ENCODE results near the gene STIM1. TPM values are rescaled to one million over a fixed set of nuclear protein-coding genes. Genes with fewer than 3 reads are reported as not detected.
A peak's percentile ranks its signal among the peaks of the same experiment; 100 is the strongest.

Gene STIM1
- total and polyA plus RNA-seq, 10 of the 15 experiments (the other 5 are each of a cell fraction or from before 2014, with no cell fraction given) = 8.6 to 57.7 (median 29.3) TPM

GRCh38 chr11:3949125-3949524, 93.7 kb downstream of the STIM1 start (continued):
- TF ChIP-seq ZNF687 (IDR thresholded peaks at IDR 0.05) (no peak), CEBPZ (IDR thresholded peaks at IDR 0.05; ENCODE audit: low read depth, low read length) (no peak), SMC3 (IDR thresholded peaks at IDR 0.05; ENCODE audit: borderline replicate concordance, low read length) (no peak), EED (IDR thresholded peaks at IDR 0.05; ENCODE audit: low read depth) (peak; percentile 86), SMARCA5 (IDR thresholded peaks at IDR 0.05) (no peak), ATF7 (IDR thresholded peaks at IDR 0.05; ENCODE audit: low read depth) (0 out of 2 replicates have a peak, but pooled peaks have one; percentile 18), NFXL1 (IDR thresholded peaks at IDR 0.05; ENCODE audit: borderline replicate concordance) (no peak), MEF2B (IDR thresholded peaks at IDR 0.05; ENCODE audit: partially characterized antibody, poor library complexity, severe bottlenecking) (peak; percentile 30), RELA (IDR thresholded peaks at IDR 0.05; ENCODE audit: borderline replicate concordance, partially characterized antibody) (no peak), NR2C1 (IDR thresholded peaks at IDR 0.05) (no peak), ZSCAN29 (IDR thresholded peaks at IDR 0.05) (no peak), BHLHE40 (IDR thresholded peaks at IDR 0.05; ENCODE audit: borderline replicate concordance in 1 of 2, low read depth in 2 of 2, low read length in 1 of 2) (peak; percentile 68 to 77; a peak in 2 of 4 replicates), YY1 (IDR thresholded peaks at IDR 0.05; ENCODE audit: low read depth, low read length) (no peak), SMAD1 (IDR thresholded peaks at IDR 0.05; ENCODE audit: low read depth, partially characterized antibody) (no peak), RAD21 (IDR thresholded peaks at IDR 0.05; ENCODE audit: insufficient read depth, low read depth, low read length) (no peak), CHD4 (IDR thresholded peaks at IDR 0.05) (no peak), ZNF24 (IDR thresholded peaks at IDR 0.05) (no peak), GATAD2B (conservative IDR thresholded peaks at IDR 0.05; ENCODE audit: low read depth) (0 out of 2 replicates have a peak, but pooled peaks have one; percentile 24), MYB (IDR thresholded peaks at IDR 0.05; ENCODE audit: borderline replicate concordance, low read depth, low read length) (no peak), CBFB (IDR thresholded peaks at IDR 0.05; ENCODE audit: low read depth) (0 out of 2 replicates have a peak, but pooled peaks have one; percentile 41), ZNF207 (IDR thresholded peaks at IDR 0.05; ENCODE audit: borderline replicate concordance) (no peak), CTCF (IDR thresholded peaks at IDR 0.05 in 2 of 3, conservative IDR thresholded peaks at IDR 0.05 in 1 of 3; ENCODE audit: control insufficient read depth in 2 of 3, extremely low read depth in 1 of 3, insufficient read depth in 1 of 3, low read depth in 3 of 3, low read length in 3 of 3) (no peak), KAT2A (conservative IDR thresholded peaks at IDR 0.05; ENCODE audit: control insufficient read depth, low read depth, low read length) (no peak)

Data from GM12878 (cell line).